Tibial nerve (tissue), 4 donors: ENCODE measurements around the gene ENOX1. TPM values are rescaled to one million over a fixed set of nuclear protein-coding genes. Genes with fewer than 3 reads are reported as not detected.

ENCODE experiments used
- DNase-seq, 2 donors: peaks; one replicate each; pipeline ENCODE4 v3.0.0-alpha.2; 2019; ENCODE audit warnings: low spot score in 2 of 2
- H3K27ac ChIP-seq, 4 donors: fragments of 200-600 bp; sonication (generic) in 3 of 4; one replicate each; pipeline ENCODE4 v1.5.1; 2017 to 2019; ENCODE audit warnings: mild to moderate bottlenecking in 1 of 4
- H3K27me3 ChIP-seq, 2 donors: fragments of 200-600 bp; sonication (generic) in 1 of 2; one replicate each; pipeline versions ENCODE4 v1.5.1 to v1.6.0; 2017 to 2019
- H3K36me3 ChIP-seq, 3 donors: fragments of 200-600 bp; sonication (generic); one replicate each; pipeline ENCODE4 v1.5.1; 2018 to 2019
- H3K4me1 ChIP-seq, 4 donors: fragments of 200-600 bp; sonication (generic) in 3 of 4; one replicate each; pipeline ENCODE4 v1.5.1; 2017 to 2019
- H3K4me3 ChIP-seq, 4 donors: fragments of 200-600 bp; sonication (generic) in 3 of 4; one replicate each; pipeline ENCODE4 v1.5.1; 2017 to 2019; ENCODE audit warnings: mild to moderate bottlenecking in 1 of 4, moderate library complexity in 1 of 4
- H3K9me3 ChIP-seq, 4 donors: fragments of 200-600 bp; sonication (generic) in 3 of 4; one replicate each; pipeline ENCODE4 v1.5.1; 2017 to 2019
- CTCF ChIP-seq, 5 experiments: fragments of 200-600 bp in 3 of 5; fragments of 450-650 bp in 2 of 5; sonication (generic) in 3 of 5; IDR thresholded peaks; one replicate each; pipeline ENCODE4 v1.5.1; 2016 to 2019; ENCODE audit warnings: antibody characterized with exemption in 5 of 5, mild to moderate bottlenecking in 3 of 5, moderate library complexity in 2 of 5
- EP300 ChIP-seq, 2 donors: sonication (generic); formaldehyde crosslinking; IDR thresholded peaks; one replicate each; pipeline ENCODE4 v1.6.1; 2017; ENCODE audit warnings: antibody characterized with exemption in 2 of 2, mild to moderate bottlenecking in 1 of 2
- POLR2A ChIP-seq, 2 donors: fragments of 450-650 bp; IDR thresholded peaks; one replicate each; pipeline ENCODE4 v1.6.1; 2017; ENCODE audit warnings: antibody characterized with exemption in 2 of 2, mild to moderate bottlenecking in 2 of 2, moderate library complexity in 2 of 2
- WGBS, 2 donors: methylation state at CpG; one replicate each; pipeline ENCODE4 v1.1.5; 2018; 5-methylcytosine and 5-hydroxymethylcytosine counted together
- total RNA-seq, 4 donors: library from RNA; depleted of rRNA; stranded (reverse); fragments of >200 nt; gene quantifications; one replicate each; pipeline ENCODE4 v1.1.0, GENCODE V29; 2016

The ENOX1 gene
- total RNA-seq, 4 donors from 2014 or later = 2.6 to 8.2 (median 4.6) TPM

- Histone ChIP-seq H3K4me3 (no peak overlapping the region), H3K27me3 (no peaks in the 10 kb centered on the region), H3K9me3 (no peaks in the 10 kb centered on the region), H3K27ac (no peak overlapping the region), H3K36me3 (no peaks in the 10 kb centered on the region), H3K4me1 (no peaks in the 10 kb centered on the region)
- 82 to 89% methylated on average over 4 of the region's 4 CpGs for WGBS, 2 donors
- TF ChIP-seq CTCF (IDR thresholded peaks at IDR 0.05) = no peak
- no peak for TF ChIP-seq POLR2A (IDR thresholded peaks at IDR 0.05)
- no peak for TF ChIP-seq EP300 (IDR thresholded peaks at IDR 0.05)
- DNase-seq = no peak
These were observed 591.2 kb downstream of the ENOX1 start for GRCh38 chr13:43195551-43195950.

GRCh38 chr13:43195112-43195511 is 591.7 kb downstream of the ENOX1 start:
- DNase-seq = no peak
- no peaks in the 10 kb centered on the region for H3K27me3 ChIP-seq
- 88 to 91% methylated on average over 4 of the region's 4 CpGs for WGBS, 2 donors

GRCh38 chr13:43193789-43194420 is 592.9 kb downstream of the ENOX1 start:
- H3K27me3 ChIP-seq = no peaks in the 10 kb centered on the region
- WGBS, 2 donors = 83 to 91% methylated on average over 14 of the region's 14 CpGs
- H3K27ac ChIP-seq = no peak overlapping the region
- H3K4me3 ChIP-seq = no peak overlapping the region
- no peaks in the 10 kb centered on the region for H3K36me3 ChIP-seq
- no peak for DNase-seq
- no peaks in the 10 kb centered on the region for H3K9me3 ChIP-seq
- H3K4me1 ChIP-seq = no peaks in the 10 kb centered on the region
- TF ChIP-seq EP300 (IDR thresholded peaks at IDR 0.05) (no peak), POLR2A (IDR thresholded peaks at IDR 0.05) (no peak), CTCF (IDR thresholded peaks at IDR 0.05) (no peak)

More at GRCh38 chr13:43195112-43195511, 591.7 kb downstream of the ENOX1 start:
- Histone ChIP-seq H3K9me3 (no peaks in the 10 kb centered on the region), H3K4me1 (no peaks in the 10 kb centered on the region), H3K4me3 (no peak overlapping the region), H3K36me3 (no peaks in the 10 kb centered on the region), H3K27ac (no peak overlapping the region)
- TF ChIP-seq CTCF (IDR thresholded peaks at IDR 0.05) (no peak), EP300 (IDR thresholded peaks at IDR 0.05) (no peak), POLR2A (IDR thresholded peaks at IDR 0.05) (no peak)

- 68 to 72% methylated on average over 1 of the region's 1 CpG for WGBS, 2 donors
These were observed 595.2 kb downstream of the ENOX1 start for GRCh38 chr13:43191546-43191945.

More at GRCh38 chr13:43191546-43191945, 595.2 kb downstream of the ENOX1 start:
- no peak for TF ChIP-seq CTCF (IDR thresholded peaks at IDR 0.05)
- TF ChIP-seq POLR2A (IDR thresholded peaks at IDR 0.05) = no peak
- DNase-seq = no peak
- Histone ChIP-seq H3K27me3 (no peaks in the 10 kb centered on the region), H3K4me1 (no peaks in the 10 kb centered on the region), H3K27ac (no peak overlapping the region), H3K4me3 (no peak overlapping the region), H3K36me3 (no peaks in the 10 kb centered on the region), H3K9me3 (no peaks in the 10 kb centered on the region)
